Measurements from ENCODE around the gene EIF4E3. TPM values are rescaled to one million over a fixed set of nuclear protein-coding genes. Genes with fewer than 3 reads are reported as not detected.

EIF4E3 gene
- total RNA-seq, 4 donors from 2014 or later, result 11.2 to 23.8 (median 16.0) TPM

GRCh38 chr3:71636482-71636881, 88.7 kb downstream of the EIF4E3 start:
- WGBS, 2 donors, result 88 to 92% methylated on average over 10 of the region's 10 CpGs
- no peaks in the 10 kb centered on the region for H3K4me1 ChIP-seq
- H3K9me3 ChIP-seq, result no peaks in the 10 kb centered on the region
- H3K27me3 ChIP-seq, result no peaks in the 10 kb centered on the region
- no peaks in the 10 kb centered on the region for H3K36me3 ChIP-seq
- no peak for DNase-seq (ENCODE audit: low spot score in 2 of 2)
- no peak overlapping the region for H3K27ac ChIP-seq
- TF ChIP-seq CTCF (IDR thresholded peaks at IDR 0.05) (no peak), EP300 (IDR thresholded peaks at IDR 0.05) (no peak), POLR2A (IDR thresholded peaks at IDR 0.05) (no peak)
- H3K4me3 ChIP-seq, result no peak overlapping the region

GRCh38 chr3:71636001-71636400, 89.2 kb downstream of the EIF4E3 start:
- Histone ChIP-seq H3K27me3 (no peaks in the 10 kb centered on the region), H3K4me1 (no peaks in the 10 kb centered on the region), H3K4me3 (no peak overlapping the region), H3K9me3 (no peaks in the 10 kb centered on the region), H3K27ac (no peak overlapping the region), H3K36me3 (no peaks in the 10 kb centered on the region)
- DNase-seq (ENCODE audit: low spot score in 2 of 2), result no peak
- TF ChIP-seq POLR2A (IDR thresholded peaks at IDR 0.05) (no peak), EP300 (IDR thresholded peaks at IDR 0.05) (no peak), CTCF (IDR thresholded peaks at IDR 0.05) (no peak)
- 81 to 83% methylated on average over 9 of the region's 9 CpGs for WGBS, 2 donors

GRCh38 chr3:71634671-71635070, 90.5 kb downstream of the EIF4E3 start:
- H3K27ac ChIP-seq, result no peak overlapping the region
- no peak for DNase-seq (ENCODE audit: low spot score in 2 of 2)
- TF ChIP-seq EP300 (IDR thresholded peaks at IDR 0.05) (no peak), CTCF (IDR thresholded peaks at IDR 0.05) (no peak), POLR2A (IDR thresholded peaks at IDR 0.05) (no peak)
- no peaks in the 10 kb centered on the region for H3K9me3 ChIP-seq
- no peaks in the 10 kb centered on the region for H3K36me3 ChIP-seq
- peaks cover 0 to 3% (median 0%) of the 10 kb centered on the region in 4 donors for H3K4me1 ChIP-seq
- H3K27me3 ChIP-seq, result no peaks in the 10 kb centered on the region
- H3K4me3 ChIP-seq, result no peak overlapping the region

GRCh38 chr3:71629711-71630110, 95.5 kb downstream of the EIF4E3 start:
- H3K9me3 ChIP-seq, result no peaks in the 10 kb centered on the region
- no peak overlapping the region for H3K4me3 ChIP-seq
- peak in 1 of 2 donors; percentile 50 for DNase-seq (ENCODE audit: low spot score in 2 of 2)
- 27 to 31% methylated on average over 2 of the region's 2 CpGs for WGBS, 2 donors
- peak in 1 of 2 donors; percentile 39 for TF ChIP-seq EP300 (IDR thresholded peaks at IDR 0.05)
- no peak for TF ChIP-seq POLR2A (IDR thresholded peaks at IDR 0.05)
- no peak for TF ChIP-seq CTCF (IDR thresholded peaks at IDR 0.05)
- H3K27ac ChIP-seq, result peak overlapping the region in 2 of 4 donors; percentile 30 to 46
- no peaks in the 10 kb centered on the region for H3K36me3 ChIP-seq
- H3K4me1 ChIP-seq, result peaks cover 0 to 10% (median 0%) of the 10 kb centered on the region in 4 donors
- no peaks in the 10 kb centered on the region for H3K27me3 ChIP-seq

- TF ChIP-seq EP300 (IDR thresholded peaks at IDR 0.05) (no peak), POLR2A (IDR thresholded peaks at IDR 0.05) (no peak), CTCF (IDR thresholded peaks at IDR 0.05) (no peak)
- Histone ChIP-seq H3K4me1 (peaks cover 0 to 10% (median 0%) of the 10 kb centered on the region in 4 donors), H3K27ac (peak overlapping the region in 2 of 4 donors; percentile 30 to 46), H3K36me3 (no peaks in the 10 kb centered on the region), H3K9me3 (no peaks in the 10 kb centered on the region), H3K4me3 (no peak overlapping the region), H3K27me3 (no peaks in the 10 kb centered on the region)
- WGBS, 2 donors, result 51 to 54% methylated on average over 8 of the region's 8 CpGs
- DNase-seq (ENCODE audit: low spot score in 2 of 2), result peak in 1 of 2 donors; percentile 11
Observed at GRCh38 chr3:71629289-71629688, 95.9 kb downstream of the EIF4E3 start.
